Gastrocnemius medialis (tissue), 4 donors: ENCODE data around the gene SOX30.

Source experiments
- POLR2A ChIP-seq, 2 donors: fragments of 450-650 bp; IDR thresholded peaks; one replicate each; pipeline ENCODE4 v1.6.1; 2017; ENCODE audit warnings: antibody characterized with exemption in 2 of 2, mild to moderate bottlenecking in 2 of 2, moderate library complexity in 2 of 2
- TF ChIP-seq, protein P1 (sequence below), 5 experiments: fragments of 450-650 bp in 3 of 5; fragments of 200-600 bp in 2 of 5; sonication (generic) in 2 of 5; IDR thresholded peaks in 4 of 5; conservative IDR thresholded peaks in 1 of 5; 1 replicate in 4 of 5; 2 replicates in 1 of 5; pipeline ENCODE4 v1.5.1; 2016 to 2019; ENCODE audit warnings: antibody characterized with exemption in 5 of 5, mild to moderate bottlenecking in 3 of 5, moderate library complexity in 3 of 5

DNA sequence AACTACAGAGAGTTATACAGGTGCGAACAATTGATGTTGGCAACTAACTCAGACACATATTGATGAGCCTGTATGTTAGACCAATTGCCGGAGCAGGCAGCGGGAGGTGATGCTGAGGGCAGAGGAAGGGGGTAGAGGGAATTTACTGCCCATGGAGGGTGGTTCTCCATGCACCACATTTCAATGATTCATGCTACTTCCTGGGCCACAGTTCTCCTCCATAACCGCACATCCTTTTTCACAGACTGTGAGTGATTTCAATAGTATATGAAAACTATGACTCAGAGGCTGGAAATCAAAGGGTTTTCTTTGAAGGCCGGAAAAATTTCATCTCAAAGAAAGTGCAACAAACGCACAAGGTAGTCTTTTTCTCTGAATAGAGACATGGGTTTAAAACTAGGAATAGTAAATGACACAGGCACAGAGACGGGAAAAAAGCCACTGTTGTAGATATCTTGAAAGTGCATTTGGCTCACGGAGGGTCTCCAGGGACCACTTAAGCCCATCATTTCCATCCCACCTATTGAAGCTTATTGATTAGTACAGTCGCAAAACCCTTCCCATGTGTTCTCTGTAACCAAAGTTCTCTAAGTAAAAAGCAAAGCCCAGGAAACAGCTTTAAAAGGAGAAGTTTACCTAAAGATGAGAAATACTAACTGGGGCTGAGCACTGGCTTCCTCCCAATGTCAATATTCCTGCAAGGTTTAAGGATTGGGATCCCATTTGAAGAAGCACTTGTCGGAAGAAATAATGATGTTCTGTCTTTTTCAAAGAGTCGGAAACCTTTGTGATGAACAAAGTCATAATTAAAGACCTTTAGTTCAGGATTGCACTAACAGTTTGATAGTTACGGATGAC is 48.7 kb downstream of the SOX30 start:
- TF ChIP-seq, protein P1, sequence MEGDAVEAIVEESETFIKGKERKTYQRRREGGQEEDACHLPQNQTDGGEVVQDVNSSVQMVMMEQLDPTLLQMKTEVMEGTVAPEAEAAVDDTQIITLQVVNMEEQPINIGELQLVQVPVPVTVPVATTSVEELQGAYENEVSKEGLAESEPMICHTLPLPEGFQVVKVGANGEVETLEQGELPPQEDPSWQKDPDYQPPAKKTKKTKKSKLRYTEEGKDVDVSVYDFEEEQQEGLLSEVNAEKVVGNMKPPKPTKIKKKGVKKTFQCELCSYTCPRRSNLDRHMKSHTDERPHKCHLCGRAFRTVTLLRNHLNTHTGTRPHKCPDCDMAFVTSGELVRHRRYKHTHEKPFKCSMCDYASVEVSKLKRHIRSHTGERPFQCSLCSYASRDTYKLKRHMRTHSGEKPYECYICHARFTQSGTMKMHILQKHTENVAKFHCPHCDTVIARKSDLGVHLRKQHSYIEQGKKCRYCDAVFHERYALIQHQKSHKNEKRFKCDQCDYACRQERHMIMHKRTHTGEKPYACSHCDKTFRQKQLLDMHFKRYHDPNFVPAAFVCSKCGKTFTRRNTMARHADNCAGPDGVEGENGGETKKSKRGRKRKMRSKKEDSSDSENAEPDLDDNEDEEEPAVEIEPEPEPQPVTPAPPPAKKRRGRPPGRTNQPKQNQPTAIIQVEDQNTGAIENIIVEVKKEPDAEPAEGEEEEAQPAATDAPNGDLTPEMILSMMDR (IDR thresholded peaks at IDR 0.05 in 4 of 5, conservative IDR thresholded peaks at IDR 0.05 in 1 of 5): no peak
- no peak for TF ChIP-seq POLR2A (IDR thresholded peaks at IDR 0.05)
